AG04450 (cell line): Measurements from ENCODE around the gene C20orf173. TPM values are rescaled to one million over a fixed set of nuclear protein-coding genes. Genes with fewer than 3 reads are reported as not detected.

Experiments
- CTCF ChIA-PET: fragments of 300-600, 350-600 bp; formaldehyde crosslinking; extraction: SDS; loops from one replicate; lab custom pipeline; 2022; ENCODE audit warnings: antibody characterized with exemption, inconsistent platforms; lab: Charles Lee
- POLR2A ChIA-PET: fragments of 350-600 bp; formaldehyde crosslinking; extraction: SDS; loops from one replicate; lab custom pipeline; 2021; ENCODE audit warnings: antibody characterized with exemption, inconsistent platforms; lab: Yijun Ruan, JAX
- DNase-seq: peaks from one replicate; pipeline ENCODE4 v3.0.0-alpha.2; 2011; ENCODE audit warnings: low read depth, low spot score
- H3K27ac ChIP-seq: one replicate; pipeline ENCODE4 v1.5.1; 2012; ENCODE audit warnings: low read depth, low read length, control low read depth
- H3K27me3 ChIP-seq: one replicate; pipeline ENCODE4 v1.6.0; 2012; ENCODE audit warnings: low read length; ENCODE audit not compliant: control insufficient read depth, insufficient read depth
- H3K4me3 ChIP-seq: 2 replicates; pipeline ENCODE4 v1.5.1; 2011; ENCODE audit warnings: mild to moderate bottlenecking, low read depth, low read length, control low read depth
- H3K9me3 ChIP-seq: 2 replicates; pipeline ENCODE4 v1.5.1; 2012; ENCODE audit warnings: low read length; ENCODE audit not compliant: control insufficient read depth, insufficient read depth
- polyA plus RNA-seq: library from polyadenylated mRNA; depleted of rRNA; stranded (reverse); fragments of >200 nt; gene quantifications from 2 replicates; pipeline ENCODE4 v1.2.3, GENCODE V29; 2011
- TF ChIP-seq, protein P1 (sequence below): IDR thresholded peaks from 2 replicates; pipeline ENCODE4 v1.5.1; 2011; ENCODE audit warnings: low read depth, low read length, control low read depth, inconsistent platforms

Gene C20orf173
- polyA plus RNA-seq, 1 experiment = not detected

DNA sequence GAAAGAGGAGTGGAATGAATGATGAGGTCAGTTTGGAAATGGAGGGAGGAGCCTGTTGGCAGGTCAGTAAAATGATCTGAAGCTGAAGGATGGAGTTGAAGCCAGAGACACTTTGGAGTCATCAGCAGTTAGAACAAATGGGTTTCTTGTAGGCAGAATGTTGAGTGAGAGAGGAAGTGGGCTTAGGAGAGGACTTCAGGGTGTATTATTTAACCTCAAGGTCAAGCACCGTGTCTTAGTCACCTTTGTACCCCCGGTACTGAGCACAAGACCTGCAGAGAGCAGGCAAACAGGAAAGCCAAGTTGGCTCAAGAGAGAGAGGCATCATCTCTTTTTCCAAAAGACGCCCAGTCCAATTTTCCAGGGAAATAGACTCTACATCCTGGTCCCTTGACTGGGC, 23.3 kb downstream of the C20orf173 start:
- H3K27me3 ChIP-seq = no peaks in the 10 kb centered on the region
- CTCF ChIA-PET = no interaction called here
- POLR2A ChIA-PET = no interaction called here

DNA sequence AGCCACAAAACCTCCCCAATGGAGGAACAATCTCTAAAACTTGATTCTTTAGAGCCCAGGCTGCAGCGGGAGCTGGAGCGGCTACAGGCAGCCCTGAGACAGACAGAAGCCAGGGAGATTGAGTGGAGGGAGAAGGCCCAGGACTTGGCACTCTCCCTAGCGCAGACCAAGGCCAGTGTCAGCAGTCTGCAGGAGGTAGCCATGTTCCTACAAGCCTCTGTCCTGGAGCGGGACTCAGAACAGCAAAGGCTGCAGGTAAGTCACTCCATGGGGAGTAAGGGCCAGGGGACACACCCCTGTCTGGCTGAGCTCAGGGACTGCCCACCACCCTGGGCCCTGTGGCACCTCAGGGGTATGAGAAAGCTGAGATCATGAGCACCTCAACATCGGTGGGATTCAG, 24.7 kb downstream of the C20orf173 start:
- DNase-seq = no peak
- H3K9me3 ChIP-seq = no peaks in the 10 kb centered on the region
- TF ChIP-seq, protein P1, sequence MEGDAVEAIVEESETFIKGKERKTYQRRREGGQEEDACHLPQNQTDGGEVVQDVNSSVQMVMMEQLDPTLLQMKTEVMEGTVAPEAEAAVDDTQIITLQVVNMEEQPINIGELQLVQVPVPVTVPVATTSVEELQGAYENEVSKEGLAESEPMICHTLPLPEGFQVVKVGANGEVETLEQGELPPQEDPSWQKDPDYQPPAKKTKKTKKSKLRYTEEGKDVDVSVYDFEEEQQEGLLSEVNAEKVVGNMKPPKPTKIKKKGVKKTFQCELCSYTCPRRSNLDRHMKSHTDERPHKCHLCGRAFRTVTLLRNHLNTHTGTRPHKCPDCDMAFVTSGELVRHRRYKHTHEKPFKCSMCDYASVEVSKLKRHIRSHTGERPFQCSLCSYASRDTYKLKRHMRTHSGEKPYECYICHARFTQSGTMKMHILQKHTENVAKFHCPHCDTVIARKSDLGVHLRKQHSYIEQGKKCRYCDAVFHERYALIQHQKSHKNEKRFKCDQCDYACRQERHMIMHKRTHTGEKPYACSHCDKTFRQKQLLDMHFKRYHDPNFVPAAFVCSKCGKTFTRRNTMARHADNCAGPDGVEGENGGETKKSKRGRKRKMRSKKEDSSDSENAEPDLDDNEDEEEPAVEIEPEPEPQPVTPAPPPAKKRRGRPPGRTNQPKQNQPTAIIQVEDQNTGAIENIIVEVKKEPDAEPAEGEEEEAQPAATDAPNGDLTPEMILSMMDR = no peak
- no peak overlapping the region for H3K4me3 ChIP-seq
- POLR2A ChIA-PET = no interaction called here
- no peaks in the 10 kb centered on the region for H3K27me3 ChIP-seq
- H3K27ac ChIP-seq = no peak overlapping the region
- CTCF ChIA-PET = no interaction called here

More for the DNA sequence above, 23.3 kb downstream of the C20orf173 start:
- Histone ChIP-seq H3K27ac (no peak overlapping the region), H3K9me3 (no peaks in the 10 kb centered on the region), H3K4me3 (no peak overlapping the region)
- TF ChIP-seq, protein P1 = no peak
- DNase-seq = no peak

DNA sequence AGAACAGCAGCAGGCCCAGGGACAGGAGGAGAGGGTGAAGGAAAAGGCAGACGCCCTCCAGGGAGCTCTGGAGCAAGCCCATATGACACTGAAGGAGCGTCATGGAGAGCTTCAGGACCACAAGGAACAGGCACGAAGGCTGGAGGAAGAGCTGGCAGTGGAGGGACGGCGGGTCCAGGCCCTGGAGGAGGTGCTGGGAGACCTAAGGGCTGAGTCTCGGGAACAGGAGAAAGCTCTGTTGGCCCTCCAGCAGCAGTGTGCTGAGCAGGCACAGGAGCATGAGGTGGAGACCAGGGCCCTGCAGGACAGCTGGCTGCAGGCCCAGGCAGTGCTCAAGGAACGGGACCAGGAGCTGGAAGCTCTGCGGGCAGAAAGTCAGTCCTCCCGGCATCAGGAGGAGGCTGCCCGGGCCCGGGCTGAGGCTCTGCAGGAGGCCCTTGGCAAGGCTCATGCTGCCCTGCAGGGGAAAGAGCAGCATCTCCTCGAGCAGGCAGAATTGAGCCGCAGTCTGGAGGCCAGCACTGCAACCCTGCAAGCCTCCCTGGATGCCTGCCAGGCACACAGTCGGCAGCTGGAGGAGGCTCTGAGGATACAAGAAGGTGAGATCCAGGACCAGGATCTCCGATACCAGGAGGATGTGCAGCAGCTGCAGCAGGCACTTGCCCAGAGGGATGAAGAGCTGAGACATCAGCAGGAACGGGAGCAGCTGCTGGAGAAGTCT, 25.5 kb downstream of the C20orf173 start:
- POLR2A ChIA-PET = interaction anchor here (0.6 kb wide), 1 partner anchor 18 kb away, joined by 3 read pairs; no protein-coding TSS in a partner anchor
- CTCF ChIA-PET = interaction anchor here (1.3 kb wide), 1 partner anchor 40 kb away, joined by 3 read pairs; no protein-coding TSS in a partner anchor
- H3K27ac ChIP-seq = no peak overlapping the region
- H3K27me3 ChIP-seq = no peaks in the 10 kb centered on the region
- no peak overlapping the region for H3K4me3 ChIP-seq
- TF ChIP-seq, protein P1 = no peak
- DNase-seq = no peak
- H3K9me3 ChIP-seq = no peaks in the 10 kb centered on the region

DNA sequence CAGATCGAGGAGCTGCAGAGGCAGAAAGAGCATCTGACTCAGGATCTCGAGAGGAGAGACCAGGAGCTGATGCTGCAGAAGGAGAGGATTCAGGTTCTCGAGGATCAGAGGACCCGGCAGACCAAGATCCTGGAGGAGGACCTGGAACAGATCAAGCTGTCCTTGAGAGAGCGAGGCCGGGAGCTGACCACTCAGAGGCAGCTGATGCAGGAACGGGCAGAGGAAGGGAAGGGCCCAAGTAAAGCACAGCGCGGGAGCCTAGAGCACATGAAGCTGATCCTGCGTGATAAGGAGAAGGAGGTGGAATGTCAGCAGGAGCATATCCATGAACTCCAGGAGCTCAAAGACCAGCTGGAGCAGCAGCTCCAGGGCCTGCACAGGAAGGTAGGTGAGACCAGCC, 26.2 kb downstream of the C20orf173 start:
- CTCF ChIA-PET = interaction anchor here (1.3 kb wide), 1 partner anchor 40 kb away, joined by 3 read pairs; no protein-coding TSS in a partner anchor
- TF ChIP-seq, protein P1 = no peak
- H3K27me3 ChIP-seq = no peaks in the 10 kb centered on the region
- no peak overlapping the region for H3K27ac ChIP-seq
- no peaks in the 10 kb centered on the region for H3K9me3 ChIP-seq
- DNase-seq = no peak
- H3K4me3 ChIP-seq = no peak overlapping the region
- POLR2A ChIA-PET = no interaction called here

DNA sequence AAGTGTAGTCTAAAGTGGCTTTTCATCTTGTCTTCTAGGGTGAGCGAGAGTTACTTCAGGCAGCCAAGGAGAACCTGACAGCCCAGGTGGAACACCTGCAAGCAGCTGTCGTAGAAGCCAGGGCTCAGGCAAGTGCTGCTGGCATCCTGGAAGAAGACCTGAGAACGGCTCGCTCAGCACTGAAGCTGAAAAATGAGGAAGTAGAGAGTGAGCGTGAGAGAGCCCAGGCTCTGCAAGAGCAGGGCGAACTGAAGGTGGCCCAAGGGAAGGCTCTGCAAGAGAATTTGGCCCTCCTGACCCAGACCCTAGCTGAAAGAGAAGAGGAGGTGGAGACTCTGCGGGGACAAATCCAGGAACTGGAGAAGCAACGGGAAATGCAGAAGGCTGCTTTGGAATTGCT, 27.1 kb downstream of the C20orf173 start:
- TF ChIP-seq, protein P1 = no peak
- no peak for DNase-seq
- Histone ChIP-seq H3K4me3 (no peak overlapping the region), H3K9me3 (no peaks in the 10 kb centered on the region), H3K27ac (no peak overlapping the region), H3K27me3 (no peaks in the 10 kb centered on the region)
- POLR2A ChIA-PET = no interaction called here
- CTCF ChIA-PET = no interaction called here
